Astrocyte of the hippocampus (primary cell): ENCODE measurements around the gene CEMIP.

Experiments
- DNase-seq: peaks from one replicate; pipeline ENCODE4 v3.0.0; 2011; ENCODE audit warnings: low read depth, low spot score

The CEMIP gene

GRCh38 chr15:80890341-80891005, 111.3 kb downstream of the CEMIP start:
- no peak for DNase-seq

GRCh38 chr15:80891006-80891405, 111.8 kb downstream of the CEMIP start:
- DNase-seq: peak; percentile 50

- DNase-seq: no peak
Observed at GRCh38 chr15:80892414-80892813, 113.2 kb downstream of the CEMIP start.

GRCh38 chr15:80893777-80894176, 114.6 kb downstream of the CEMIP start:
- no peak for DNase-seq

GRCh38 chr15:80895091-80895490, 115.9 kb downstream of the CEMIP start:
- DNase-seq: no peak

- DNase-seq: no peak
Observed at GRCh38 chr15:80895965-80896364, 116.8 kb downstream of the CEMIP start.

- peak; percentile 28 for DNase-seq
Observed at GRCh38 chr15:80898040-80898439, 118.9 kb downstream of the CEMIP start.

- no peak for DNase-seq
Observed at GRCh38 chr15:80902298-80902801, 123.2 kb downstream of the CEMIP start.

- no peak for DNase-seq
Observed at GRCh38 chr15:80904998-80905397, 125.8 kb downstream of the CEMIP start.

GRCh38 chr15:80906159-80906766, 127.1 kb downstream of the CEMIP start:
- peak; percentile 68 for DNase-seq

GRCh38 chr15:80911821-80912220, 132.7 kb downstream of the CEMIP start:
- DNase-seq: no peak

- no peak for DNase-seq
Observed at GRCh38 chr15:80912673-80913072, 133.5 kb downstream of the CEMIP start.

- no peak for DNase-seq
Observed at GRCh38 chr15:80913541-80913940, 134.4 kb downstream of the CEMIP start.

- no peak for DNase-seq
Observed at GRCh38 chr15:80915472-80915871, 136.3 kb downstream of the CEMIP start.

GRCh38 chr15:80916056-80916455, 136.9 kb downstream of the CEMIP start:
- DNase-seq: no peak

GRCh38 chr15:80918196-80918783, 139.1 kb downstream of the CEMIP start:
- no peak for DNase-seq

- DNase-seq: no peak
Observed at GRCh38 chr15:80920271-80920699, 141.1 kb downstream of the CEMIP start.

GRCh38 chr15:80921736-80922410, 142.7 kb downstream of the CEMIP start:
- no peak for DNase-seq

- DNase-seq: no peak
Observed at GRCh38 chr15:80923668-80924067, 144.5 kb downstream of the CEMIP start.

GRCh38 chr15:80924278-80924677, 145.1 kb downstream of the CEMIP start:
- DNase-seq: no peak

GRCh38 chr15:80925597-80926059, 146.5 kb downstream of the CEMIP start:
- peak; percentile 73 for DNase-seq

GRCh38 chr15:80926126-80926525, 147.0 kb downstream of the CEMIP start:
- peak; percentile 16 for DNase-seq
